Transverse colon (tissue), 4 donors: ENCODE measurements around the gene MAGI1. TPM values are rescaled to one million over a fixed set of nuclear protein-coding genes. Genes with fewer than 3 reads are reported as not detected.
"Not testable (repeated sequence)": the region's sequence is repeated elsewhere in the genome, so short reads cannot be mapped to it uniquely, and the experiment has no call there.

Source experiments
- DNase-seq: peaks from one replicate; pipeline ENCODE4 v3.0.0-alpha.2; 2019
- H3K27ac ChIP-seq, 4 donors: fragments of 200-600 bp; sonication (generic); 2 replicates each; pipeline ENCODE4 v1.5.1; 2016 to 2018; ENCODE audit warnings: inconsistent platforms in 4 of 4
- H3K27me3 ChIP-seq: fragments of 200-600 bp; sonication (generic); 2 replicates; pipeline ENCODE4 v1.5.1; 2017; ENCODE audit warnings: inconsistent platforms
- H3K36me3 ChIP-seq, 4 donors: fragments of 200-600 bp; sonication (generic); 2 replicates each; pipeline ENCODE4 v1.5.1; 2017 to 2019; ENCODE audit warnings: inconsistent platforms in 4 of 4
- H3K4me1 ChIP-seq, 4 donors: fragments of 200-600 bp; sonication (generic); 2 replicates each; pipeline ENCODE4 v1.5.1; 2017 to 2020; ENCODE audit warnings: inconsistent platforms in 4 of 4
- H3K4me3 ChIP-seq, 4 donors: fragments of 200-600 bp; sonication (generic); 1 replicate in 1 of 4; 2 replicates in 3 of 4; pipeline versions ENCODE4 v1.5.1 to v1.6.1; 2017 to 2019; ENCODE audit warnings: inconsistent platforms in 4 of 4
- H3K9me3 ChIP-seq, 2 donors: fragments of 200-600 bp; sonication (generic); 2 replicates each; pipeline ENCODE4 v1.5.1; 2017 to 2019; ENCODE audit warnings: inconsistent platforms in 2 of 2
- EP300 ChIP-seq: sonication (generic); formaldehyde crosslinking; IDR thresholded peaks from one replicate; pipeline ENCODE4 v1.6.1; 2017; ENCODE audit warnings: antibody characterized with exemption, low read depth
- POLR2A ChIP-seq: fragments of 450-650 bp; IDR thresholded peaks from one replicate; pipeline ENCODE4 v1.6.1; 2016; ENCODE audit warnings: antibody characterized with exemption, mild to moderate bottlenecking, moderate library complexity
- POLR2AphosphoS5 ChIP-seq, 3 donors: sonication (generic); formaldehyde crosslinking; IDR thresholded peaks; one replicate each; pipeline ENCODE4 v1.6.1; 2016; ENCODE audit warnings: antibody characterized with exemption in 3 of 3
- WGBS, 2 donors: methylation state at CpG; one replicate each; pipeline ENCODE4 v1.1.5; 2018; ENCODE audit warnings: low coverage in 1 of 2; 5-methylcytosine and 5-hydroxymethylcytosine counted together
- in situ Hi-C, 4 donors: fragments of 200-750 bp; cut with MboI; loops; one replicate each; pipeline versions ENCODE4 v1.15.0 to v1.15.1; 2017; ENCODE audit warnings: low sequenced_read_pairs in 3 of 4, low pct_ligation_motif_present in 1 of 4, low pct_unique_long_range_greater_than_20kb in 1 of 4
- intact Hi-C: fragments of 100-400 bp; cut with DNase I; formaldehyde crosslinking; loops from one replicate; pipeline ENCODE4 v1.15.1; 2023; ENCODE audit warnings: low total_unique reads
- total RNA-seq, 4 donors: library from RNA; depleted of rRNA; stranded (reverse); fragments of >200 nt; gene quantifications; one replicate each; pipeline ENCODE4 v1.1.0, GENCODE V29; 2016
- TF ChIP-seq, protein P1 (sequence below), 5 experiments: fragments of 200-600 bp in 3 of 5; fragments of 450-650 bp in 2 of 5; sonication (generic) in 3 of 5; IDR thresholded peaks; 1 replicate in 2 of 5; 2 replicates in 3 of 5; pipeline ENCODE4 v1.5.1; 2016 to 2017; ENCODE audit warnings: antibody characterized with exemption in 5 of 5, inconsistent platforms in 3 of 5, mild to moderate bottlenecking in 2 of 5, moderate library complexity in 1 of 5

MAGI1 gene
- total RNA-seq, 4 donors from 2014 or later = 50.8 to 190 (median 67.4) TPM

- WGBS, 2 donors = 85 to 93% methylated on average over 1 to 5 of the region's 5 CpGs
- Histone ChIP-seq H3K27me3 (no peaks in the 10 kb centered on the region), H3K27ac (no peak overlapping the region), H3K36me3 (no peaks in the 10 kb centered on the region), H3K4me1 (no peaks in the 10 kb centered on the region), H3K4me3 (no peak overlapping the region), H3K9me3 (no peaks in the 10 kb centered on the region)
- TF ChIP-seq EP300 (no peak), POLR2AphosphoS5 (IDR thresholded peaks at IDR 0.05) (no peak), POLR2A (no peak)
- DNase-seq = no peak
- in situ Hi-C loops = no loop called here
- intact Hi-C loops = no loop called here
Observed at GRCh38 chr3:65516998-65517397, 521.7 kb downstream of the MAGI1 start.

DNA sequence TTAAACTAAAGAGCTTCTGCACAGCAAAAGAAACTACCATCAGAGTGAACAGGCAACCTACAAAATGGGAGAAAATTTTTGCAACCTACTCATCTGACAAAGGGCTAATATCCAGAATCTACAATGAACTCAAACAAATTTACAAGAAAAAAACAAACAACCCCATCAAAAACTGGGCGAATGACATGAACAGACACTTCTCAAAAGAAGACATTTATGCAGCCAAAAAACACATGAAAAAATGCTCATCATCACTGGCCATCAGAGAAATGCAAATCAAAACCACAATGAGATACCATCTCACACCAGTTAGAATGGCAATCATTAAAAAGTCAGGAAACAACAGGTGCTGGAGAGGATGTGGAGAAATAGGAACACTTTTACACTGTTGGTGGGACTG is 524.4 kb downstream of the MAGI1 start:
- H3K36me3 ChIP-seq, H3K27ac ChIP-seq, in situ Hi-C loops, H3K4me3 ChIP-seq, DNase-seq, H3K9me3 ChIP-seq, H3K4me1 ChIP-seq, intact Hi-C loops, H3K27me3 ChIP-seq: not testable (repeated sequence)
- 91% methylated on average over 1 of the region's 1 CpG; no CpG with 5 or more reads in 1 of the 2 donors for WGBS, 2 donors

DNA sequence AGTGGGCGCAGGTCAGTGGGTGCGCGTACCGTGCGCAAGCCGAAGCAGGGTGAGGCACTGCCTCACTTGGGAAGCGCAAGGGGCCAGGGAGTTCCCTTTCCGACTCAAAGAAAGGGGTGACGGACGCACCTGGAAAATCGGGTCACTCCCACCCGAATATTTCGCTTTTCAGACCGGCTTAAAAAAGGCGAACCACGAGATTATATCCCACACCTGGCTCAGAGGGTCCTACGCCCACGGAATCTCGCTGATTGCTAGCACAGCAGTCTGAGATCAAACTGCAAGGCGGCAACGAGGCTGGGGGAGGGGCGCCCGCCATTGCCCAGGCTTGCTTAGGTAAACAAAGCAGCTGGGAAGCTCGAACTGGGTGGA is 529.3 kb downstream of the MAGI1 start:
- H3K27me3 ChIP-seq, H3K4me3 ChIP-seq, H3K4me1 ChIP-seq, intact Hi-C loops, H3K36me3 ChIP-seq, in situ Hi-C loops, H3K27ac ChIP-seq, H3K9me3 ChIP-seq, DNase-seq: not testable (repeated sequence)
- WGBS, 2 donors = 50 to 77% methylated on average over 1 to 20 of the region's 24 CpGs

GRCh38 chr3:65508750-65509422 is 529.8 kb downstream of the MAGI1 start:
- intact Hi-C loops = no loop called here
- no peaks in the 10 kb centered on the region for H3K27me3 ChIP-seq
- WGBS, 2 donors = 61 to 84% methylated on average over 5 to 9 of the region's 9 CpGs

DNA sequence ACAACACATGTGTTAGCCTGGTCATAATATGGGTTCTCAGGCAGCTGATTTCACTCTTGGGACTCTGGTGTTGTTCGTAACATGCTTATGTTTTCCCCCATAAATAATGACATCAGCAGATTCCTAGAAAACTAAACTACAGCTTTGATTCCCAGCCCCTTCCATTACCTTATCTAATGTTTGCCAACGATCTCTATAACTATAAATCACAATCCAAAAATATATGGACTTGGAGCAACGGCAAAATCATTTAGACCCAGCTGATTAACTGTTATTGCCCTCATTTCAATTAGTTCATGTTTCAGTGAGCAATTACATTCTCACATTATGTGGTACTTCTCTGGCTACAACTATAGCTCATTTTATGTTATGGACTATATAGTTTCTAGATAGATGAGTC is 531.3 kb downstream of the MAGI1 start:
- H3K27ac ChIP-seq = no peak overlapping the region
- in situ Hi-C loops = no loop called here
- H3K4me1 ChIP-seq = no peaks in the 10 kb centered on the region
- no peaks in the 10 kb centered on the region for H3K36me3 ChIP-seq
- intact Hi-C loops = no loop called here
- TF ChIP-seq, protein P1, sequence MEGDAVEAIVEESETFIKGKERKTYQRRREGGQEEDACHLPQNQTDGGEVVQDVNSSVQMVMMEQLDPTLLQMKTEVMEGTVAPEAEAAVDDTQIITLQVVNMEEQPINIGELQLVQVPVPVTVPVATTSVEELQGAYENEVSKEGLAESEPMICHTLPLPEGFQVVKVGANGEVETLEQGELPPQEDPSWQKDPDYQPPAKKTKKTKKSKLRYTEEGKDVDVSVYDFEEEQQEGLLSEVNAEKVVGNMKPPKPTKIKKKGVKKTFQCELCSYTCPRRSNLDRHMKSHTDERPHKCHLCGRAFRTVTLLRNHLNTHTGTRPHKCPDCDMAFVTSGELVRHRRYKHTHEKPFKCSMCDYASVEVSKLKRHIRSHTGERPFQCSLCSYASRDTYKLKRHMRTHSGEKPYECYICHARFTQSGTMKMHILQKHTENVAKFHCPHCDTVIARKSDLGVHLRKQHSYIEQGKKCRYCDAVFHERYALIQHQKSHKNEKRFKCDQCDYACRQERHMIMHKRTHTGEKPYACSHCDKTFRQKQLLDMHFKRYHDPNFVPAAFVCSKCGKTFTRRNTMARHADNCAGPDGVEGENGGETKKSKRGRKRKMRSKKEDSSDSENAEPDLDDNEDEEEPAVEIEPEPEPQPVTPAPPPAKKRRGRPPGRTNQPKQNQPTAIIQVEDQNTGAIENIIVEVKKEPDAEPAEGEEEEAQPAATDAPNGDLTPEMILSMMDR (IDR thresholded peaks at IDR 0.05) = no peak
- TF ChIP-seq POLR2AphosphoS5 (IDR thresholded peaks at IDR 0.05) (no peak), POLR2A (no peak), EP300 (no peak)
- no peak overlapping the region for H3K4me3 ChIP-seq
- DNase-seq = no peak
- H3K9me3 ChIP-seq = no peaks in the 10 kb centered on the region
- 54 to 66% methylated on average over 3 of the region's 3 CpGs for WGBS, 2 donors
- no peaks in the 10 kb centered on the region for H3K27me3 ChIP-seq

More at GRCh38 chr3:65508750-65509422, 529.8 kb downstream of the MAGI1 start:
- Histone ChIP-seq H3K36me3 (no peaks in the 10 kb centered on the region), H3K4me1 (no peaks in the 10 kb centered on the region), H3K9me3 (no peaks in the 10 kb centered on the region), H3K27ac (no peak overlapping the region), H3K4me3 (no peak overlapping the region)
- no peak for DNase-seq
- TF ChIP-seq, protein P1 (IDR thresholded peaks at IDR 0.05) = no peak
- TF ChIP-seq POLR2A (no peak), EP300 (no peak), POLR2AphosphoS5 (IDR thresholded peaks at IDR 0.05) (no peak)
- in situ Hi-C loops = no loop called here

DNA sequence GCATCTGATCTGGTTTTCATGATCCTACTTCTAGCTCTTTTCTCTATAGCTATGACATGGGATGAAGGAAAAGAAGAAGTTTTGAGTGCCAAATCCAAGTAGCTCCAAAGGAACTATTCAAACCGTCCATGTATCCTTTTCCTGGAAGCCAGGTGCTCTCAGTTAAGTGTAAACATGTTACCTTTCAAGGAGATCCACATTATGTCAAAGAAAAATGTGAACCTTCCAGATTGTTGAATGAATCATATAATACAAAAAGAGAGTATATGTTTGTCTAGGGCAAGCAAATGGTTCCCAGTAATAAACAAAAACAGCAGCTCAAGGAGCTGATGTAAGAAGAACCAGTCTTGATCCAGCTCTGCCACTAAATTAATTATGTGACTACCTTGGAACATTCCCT is 534.9 kb downstream of the MAGI1 start:
- Histone ChIP-seq H3K4me1 (no peaks in the 10 kb centered on the region), H3K27me3 (no peaks in the 10 kb centered on the region), H3K27ac (no peak overlapping the region), H3K36me3 (no peaks in the 10 kb centered on the region), H3K4me3 (no peak overlapping the region), H3K9me3 (no peaks in the 10 kb centered on the region)
- 74% methylated on average over 1 of the region's 1 CpG; no CpG with 5 or more reads in 1 of the 2 donors for WGBS, 2 donors
- in situ Hi-C loops (no loop called here), intact Hi-C loops (no loop called here)
- no peak for TF ChIP-seq POLR2AphosphoS5 (IDR thresholded peaks at IDR 0.05)
- TF ChIP-seq EP300 = no peak
- TF ChIP-seq, protein P1 (IDR thresholded peaks at IDR 0.05) = no peak
- TF ChIP-seq POLR2A = no peak
- DNase-seq = no peak
